ENCODE measurements around the gene OAS2.
"Not testable (repeated sequence)": the region's sequence is repeated elsewhere in the genome, so short reads cannot be mapped to it uniquely, and the experiment has no call there.

The OAS2 gene

DNA sequence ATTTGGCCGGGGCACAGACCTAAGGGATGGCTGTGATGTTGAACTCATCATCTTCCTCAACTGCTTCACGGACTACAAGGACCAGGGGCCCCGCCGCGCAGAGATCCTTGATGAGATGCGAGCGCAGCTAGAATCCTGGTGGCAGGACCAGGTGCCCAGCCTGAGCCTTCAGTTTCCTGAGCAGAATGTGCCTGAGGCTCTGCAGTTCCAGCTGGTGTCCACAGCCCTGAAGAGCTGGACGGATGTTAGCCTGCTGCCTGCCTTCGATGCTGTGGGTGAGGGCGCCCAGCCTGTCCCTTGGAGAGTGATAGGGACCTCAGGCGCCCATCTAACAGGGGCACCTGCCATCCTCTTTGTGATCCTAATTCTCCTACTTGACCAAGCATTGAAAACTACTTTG lies 27.6 kb upstream of the OAS2 start:
- H3K27ac ChIP-seq (ENCODE audit: low read depth, low read length), result no peak overlapping the region
- no peaks in the 10 kb centered on the region for H3K4me1 ChIP-seq (ENCODE audit: control insufficient read depth, insufficient read depth, low read length, unreplicated experiment)
- peaks cover 33% of the 10 kb centered on the region for H3K79me2 ChIP-seq (ENCODE audit: control insufficient read depth, insufficient read depth, low read length, unreplicated experiment)
- H2AFZ ChIP-seq (ENCODE audit: low read length, unreplicated experiment), result no peak overlapping the region
- H3K27me3 ChIP-seq (ENCODE audit: insufficient read depth, low read length), result no peaks in the 10 kb centered on the region
- no peak overlapping the region for H3K4me3 ChIP-seq (ENCODE audit: low read depth, low read length)
- H3K36me3 ChIP-seq (ENCODE audit: insufficient read depth, low read length), result peaks cover 57% of the 10 kb centered on the region

GRCh38 chr12:112957125-112957524 lies 21.2 kb upstream of the OAS2 start:
- Histone ChIP-seq H3K36me3 (ENCODE audit: insufficient read depth, low read length) (peaks cover 38% of the 10 kb centered on the region), H3K79me2 (ENCODE audit: control insufficient read depth, insufficient read depth, low read length, unreplicated experiment) (peaks cover 15% of the 10 kb centered on the region)
- H2AFZ ChIP-seq (ENCODE audit: low read length, unreplicated experiment); H3K27me3 ChIP-seq (ENCODE audit: insufficient read depth, low read length); H3K4me3 ChIP-seq (ENCODE audit: low read depth, low read length); H3K27ac ChIP-seq (ENCODE audit: low read depth, low read length); H3K4me1 ChIP-seq (ENCODE audit: control insufficient read depth, insufficient read depth, low read length, unreplicated experiment): not testable (repeated sequence)

- Histone ChIP-seq H3K4me3 (ENCODE audit: low read depth, low read length) (no peak overlapping the region), H2AFZ (ENCODE audit: low read length, unreplicated experiment) (no peak overlapping the region), H3K4me1 (ENCODE audit: control insufficient read depth, insufficient read depth, low read length, unreplicated experiment) (no peaks in the 10 kb centered on the region), H3K36me3 (ENCODE audit: insufficient read depth, low read length) (peaks cover 68% of the 10 kb centered on the region), H3K79me2 (ENCODE audit: control insufficient read depth, insufficient read depth, low read length, unreplicated experiment) (no peaks in the 10 kb centered on the region), H3K27ac (ENCODE audit: low read depth, low read length) (no peak overlapping the region), H3K27me3 (ENCODE audit: insufficient read depth, low read length) (no peaks in the 10 kb centered on the region)
Measured at GRCh38 chr12:112961074-112961473, 17.2 kb upstream of the OAS2 start.

GRCh38 chr12:112961536-112961935 lies 16.8 kb upstream of the OAS2 start:
- Histone ChIP-seq H3K4me1 (ENCODE audit: control insufficient read depth, insufficient read depth, low read length, unreplicated experiment) (no peaks in the 10 kb centered on the region), H3K27me3 (ENCODE audit: insufficient read depth, low read length) (no peaks in the 10 kb centered on the region), H3K36me3 (ENCODE audit: insufficient read depth, low read length) (peaks cover 70% of the 10 kb centered on the region), H3K79me2 (ENCODE audit: control insufficient read depth, insufficient read depth, low read length, unreplicated experiment) (no peaks in the 10 kb centered on the region), H2AFZ (ENCODE audit: low read length, unreplicated experiment) (no peak overlapping the region), H3K4me3 (ENCODE audit: low read depth, low read length) (no peak overlapping the region), H3K27ac (ENCODE audit: low read depth, low read length) (no peak overlapping the region)

DNA sequence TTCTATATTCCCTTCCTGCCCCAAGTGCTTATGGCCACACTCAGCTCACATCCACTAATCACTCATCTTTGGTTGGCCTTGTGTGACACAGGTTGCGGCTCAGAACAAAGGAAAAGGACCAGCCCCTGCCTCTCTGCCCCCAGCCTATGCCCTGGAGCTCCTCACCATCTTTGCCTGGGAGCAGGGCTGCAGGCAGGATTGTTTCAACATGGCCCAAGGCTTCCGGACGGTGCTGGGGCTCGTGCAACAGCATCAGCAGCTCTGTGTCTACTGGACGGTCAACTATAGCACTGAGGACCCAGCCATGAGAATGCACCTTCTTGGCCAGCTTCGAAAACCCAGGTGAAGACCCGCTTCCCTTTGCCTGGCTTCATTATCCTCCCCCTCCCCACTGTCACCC lies 15.8 kb upstream of the OAS2 start:
- no peak overlapping the region for H3K27ac ChIP-seq (ENCODE audit: low read depth, low read length)
- no peaks in the 10 kb centered on the region for H3K27me3 ChIP-seq (ENCODE audit: insufficient read depth, low read length)
- no peaks in the 10 kb centered on the region for H3K79me2 ChIP-seq (ENCODE audit: control insufficient read depth, insufficient read depth, low read length, unreplicated experiment)
- H2AFZ ChIP-seq (ENCODE audit: low read length, unreplicated experiment), result no peak overlapping the region
- H3K36me3 ChIP-seq (ENCODE audit: insufficient read depth, low read length), result peaks cover 80% of the 10 kb centered on the region
- H3K4me1 ChIP-seq (ENCODE audit: control insufficient read depth, insufficient read depth, low read length, unreplicated experiment), result no peaks in the 10 kb centered on the region
- no peak overlapping the region for H3K4me3 ChIP-seq (ENCODE audit: low read depth, low read length)

DNA sequence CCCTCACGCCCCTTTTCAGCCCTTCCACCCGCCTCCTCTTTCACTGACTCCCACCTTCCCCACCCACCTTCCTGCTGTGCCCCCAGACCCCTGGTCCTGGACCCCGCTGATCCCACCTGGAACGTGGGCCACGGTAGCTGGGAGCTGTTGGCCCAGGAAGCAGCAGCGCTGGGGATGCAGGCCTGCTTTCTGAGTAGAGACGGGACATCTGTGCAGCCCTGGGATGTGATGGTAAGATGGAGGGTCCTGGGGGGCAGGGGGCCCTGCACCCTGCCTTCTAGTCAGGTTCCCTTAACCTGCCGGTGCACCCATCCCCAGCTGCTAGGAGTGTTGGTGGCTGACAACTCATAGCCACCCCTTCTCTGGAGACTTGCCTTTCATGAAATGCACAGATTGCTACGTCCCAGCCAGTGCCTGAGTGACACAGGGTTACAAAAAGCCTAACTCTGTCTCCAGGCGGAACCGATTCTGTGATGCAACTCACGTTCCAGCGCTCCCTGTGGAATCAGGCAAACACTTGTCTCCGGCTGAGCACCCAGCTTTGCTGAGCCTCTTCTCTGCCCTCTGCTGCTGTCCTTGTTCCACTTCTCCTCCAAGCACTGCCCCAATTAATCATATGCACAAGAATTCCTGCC lies 15.0 kb upstream of the OAS2 start:
- H3K4me3 ChIP-seq (ENCODE audit: low read depth, low read length), result no peak overlapping the region
- H3K36me3 ChIP-seq (ENCODE audit: insufficient read depth, low read length), result peaks cover 86% of the 10 kb centered on the region
- H3K27ac ChIP-seq (ENCODE audit: low read depth, low read length), result no peak overlapping the region
- H3K27me3 ChIP-seq (ENCODE audit: insufficient read depth, low read length), result no peaks in the 10 kb centered on the region
- no peaks in the 10 kb centered on the region for H3K4me1 ChIP-seq (ENCODE audit: control insufficient read depth, insufficient read depth, low read length, unreplicated experiment)
- no peak overlapping the region for H2AFZ ChIP-seq (ENCODE audit: low read length, unreplicated experiment)
- no peaks in the 10 kb centered on the region for H3K79me2 ChIP-seq (ENCODE audit: control insufficient read depth, insufficient read depth, low read length, unreplicated experiment)

DNA sequence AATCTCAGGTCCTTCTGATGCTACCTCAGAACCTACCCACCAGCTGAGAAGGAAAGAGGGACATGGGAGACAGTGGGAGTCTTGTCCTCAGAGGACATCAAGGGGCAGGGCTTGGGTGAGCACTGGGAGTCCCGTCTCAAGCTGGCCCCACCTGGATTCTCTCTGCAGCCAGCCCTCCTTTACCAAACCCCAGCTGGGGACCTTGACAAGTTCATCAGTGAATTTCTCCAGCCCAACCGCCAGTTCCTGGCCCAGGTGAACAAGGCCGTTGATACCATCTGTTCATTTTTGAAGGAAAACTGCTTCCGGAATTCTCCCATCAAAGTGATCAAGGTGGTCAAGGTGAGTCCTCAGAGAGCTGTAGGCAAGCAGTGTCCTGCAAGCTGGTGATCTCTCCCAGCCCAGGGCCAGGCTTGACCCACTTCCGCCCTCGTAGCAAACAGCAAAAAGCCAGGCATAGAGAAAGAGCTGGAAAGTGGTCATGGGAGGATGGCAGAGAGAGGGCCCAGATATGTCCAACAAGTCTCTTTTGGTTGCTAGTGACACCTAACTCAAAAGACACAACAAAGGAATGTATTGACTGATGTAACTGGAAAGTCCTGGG lies 14.2 kb upstream of the OAS2 start:
- peaks cover 91% of the 10 kb centered on the region for H3K36me3 ChIP-seq (ENCODE audit: insufficient read depth, low read length)
- no peaks in the 10 kb centered on the region for H3K79me2 ChIP-seq (ENCODE audit: control insufficient read depth, insufficient read depth, low read length, unreplicated experiment)
- H2AFZ ChIP-seq (ENCODE audit: low read length, unreplicated experiment), result no peak overlapping the region
- H3K4me1 ChIP-seq (ENCODE audit: control insufficient read depth, insufficient read depth, low read length, unreplicated experiment), result no peaks in the 10 kb centered on the region
- H3K27ac ChIP-seq (ENCODE audit: low read depth, low read length), result no peak overlapping the region
- H3K4me3 ChIP-seq (ENCODE audit: low read depth, low read length), result no peak overlapping the region
- no peaks in the 10 kb centered on the region for H3K27me3 ChIP-seq (ENCODE audit: insufficient read depth, low read length)

DNA sequence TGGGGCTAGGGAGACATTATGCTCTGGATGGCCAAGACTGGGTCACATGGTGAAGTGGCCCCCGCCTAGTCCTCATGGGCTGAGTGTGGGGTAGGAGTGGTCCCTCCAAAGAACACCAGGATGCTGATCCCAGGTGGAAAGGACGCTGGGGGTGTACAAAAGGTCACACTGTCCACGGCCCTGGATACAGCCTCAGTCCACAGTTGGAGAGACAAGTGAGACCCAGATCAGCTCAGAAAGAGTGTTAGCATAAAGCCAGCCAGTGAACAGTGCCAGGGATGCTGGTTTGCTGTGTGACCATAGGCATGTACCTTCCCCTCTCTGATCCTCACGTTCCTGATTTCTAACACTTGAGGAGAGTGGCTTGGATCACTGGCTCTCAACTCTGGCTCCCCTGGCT lies 13.4 kb upstream of the OAS2 start:
- no peak overlapping the region for H3K4me3 ChIP-seq (ENCODE audit: low read depth, low read length)
- no peaks in the 10 kb centered on the region for H3K4me1 ChIP-seq (ENCODE audit: control insufficient read depth, insufficient read depth, low read length, unreplicated experiment)
- H3K27me3 ChIP-seq (ENCODE audit: insufficient read depth, low read length), result no peaks in the 10 kb centered on the region
- H2AFZ ChIP-seq (ENCODE audit: low read length, unreplicated experiment), result no peak overlapping the region
- peaks cover 90% of the 10 kb centered on the region for H3K36me3 ChIP-seq (ENCODE audit: insufficient read depth, low read length)
- H3K27ac ChIP-seq (ENCODE audit: low read depth, low read length), result no peak overlapping the region
- H3K79me2 ChIP-seq (ENCODE audit: control insufficient read depth, insufficient read depth, low read length, unreplicated experiment), result no peaks in the 10 kb centered on the region

DNA sequence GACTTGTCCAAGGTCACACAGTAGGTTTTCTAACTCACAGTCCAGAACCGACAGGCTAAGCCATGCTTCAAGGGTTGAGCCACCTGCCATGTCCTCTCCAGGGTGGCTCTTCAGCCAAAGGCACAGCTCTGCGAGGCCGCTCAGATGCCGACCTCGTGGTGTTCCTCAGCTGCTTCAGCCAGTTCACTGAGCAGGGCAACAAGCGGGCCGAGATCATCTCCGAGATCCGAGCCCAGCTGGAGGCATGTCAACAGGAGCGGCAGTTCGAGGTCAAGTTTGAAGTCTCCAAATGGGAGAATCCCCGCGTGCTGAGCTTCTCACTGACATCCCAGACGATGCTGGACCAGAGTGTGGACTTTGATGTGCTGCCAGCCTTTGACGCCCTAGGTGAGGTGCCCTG lies 12.7 kb upstream of the OAS2 start:
- no peaks in the 10 kb centered on the region for H3K27me3 ChIP-seq (ENCODE audit: insufficient read depth, low read length)
- no peak overlapping the region for H2AFZ ChIP-seq (ENCODE audit: low read length, unreplicated experiment)
- no peak overlapping the region for H3K27ac ChIP-seq (ENCODE audit: low read depth, low read length)
- no peaks in the 10 kb centered on the region for H3K4me1 ChIP-seq (ENCODE audit: control insufficient read depth, insufficient read depth, low read length, unreplicated experiment)
- no peaks in the 10 kb centered on the region for H3K79me2 ChIP-seq (ENCODE audit: control insufficient read depth, insufficient read depth, low read length, unreplicated experiment)
- peaks cover 90% of the 10 kb centered on the region for H3K36me3 ChIP-seq (ENCODE audit: insufficient read depth, low read length)
- H3K4me3 ChIP-seq (ENCODE audit: low read depth, low read length), result no peak overlapping the region

DNA sequence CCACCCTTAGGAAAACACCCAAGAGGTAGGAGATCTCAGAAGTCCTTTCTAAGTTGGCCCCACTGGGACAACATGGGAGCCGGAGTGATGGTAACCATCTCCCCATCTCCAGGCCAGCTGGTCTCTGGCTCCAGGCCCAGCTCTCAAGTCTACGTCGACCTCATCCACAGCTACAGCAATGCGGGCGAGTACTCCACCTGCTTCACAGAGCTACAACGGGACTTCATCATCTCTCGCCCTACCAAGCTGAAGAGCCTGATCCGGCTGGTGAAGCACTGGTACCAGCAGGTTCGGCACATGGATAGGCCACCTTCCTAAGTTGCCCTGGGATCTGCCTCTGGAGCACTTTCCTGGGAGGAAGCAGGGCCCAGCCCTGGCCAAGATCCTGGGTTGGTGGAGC lies 11.0 kb upstream of the OAS2 start:
- Histone ChIP-seq H3K36me3 (ENCODE audit: insufficient read depth, low read length) (peaks cover 76% of the 10 kb centered on the region), H3K79me2 (ENCODE audit: control insufficient read depth, insufficient read depth, low read length, unreplicated experiment) (no peaks in the 10 kb centered on the region), H3K27me3 (ENCODE audit: insufficient read depth, low read length) (no peaks in the 10 kb centered on the region), H3K4me1 (ENCODE audit: control insufficient read depth, insufficient read depth, low read length, unreplicated experiment) (no peaks in the 10 kb centered on the region), H3K4me3 (ENCODE audit: low read depth, low read length) (no peak overlapping the region), H3K27ac (ENCODE audit: low read depth, low read length) (no peak overlapping the region), H2AFZ (ENCODE audit: low read length, unreplicated experiment) (no peak overlapping the region)

GRCh38 chr12:112967858-112968257 lies 10.5 kb upstream of the OAS2 start:
- no peaks in the 10 kb centered on the region for H3K4me1 ChIP-seq (ENCODE audit: control insufficient read depth, insufficient read depth, low read length, unreplicated experiment)
- no peak overlapping the region for H3K4me3 ChIP-seq (ENCODE audit: low read depth, low read length)
- H3K27me3 ChIP-seq (ENCODE audit: insufficient read depth, low read length), result no peaks in the 10 kb centered on the region
- H3K36me3 ChIP-seq (ENCODE audit: insufficient read depth, low read length), result peaks cover 71% of the 10 kb centered on the region
- no peak overlapping the region for H2AFZ ChIP-seq (ENCODE audit: low read length, unreplicated experiment)
- H3K79me2 ChIP-seq (ENCODE audit: control insufficient read depth, insufficient read depth, low read length, unreplicated experiment), result no peaks in the 10 kb centered on the region
- H3K27ac ChIP-seq (ENCODE audit: low read depth, low read length), result no peak overlapping the region

Data from ACC112 (cell line).